AG09319 (cell line): ENCODE data around the gene ATXN1.
A peak's percentile ranks its signal among the peaks of the same experiment; 100 is the strongest.

Source experiments
- DNase-seq: peaks from one replicate; pipeline ENCODE4 v3.0.0-alpha.2; 2010; ENCODE audit warnings: low read depth; ENCODE audit errors: extremely low read depth
- CTCF ChIP-seq: IDR thresholded peaks from 2 replicates; pipeline ENCODE4 v1.5.1; 2011; ENCODE audit warnings: low read depth, mild to moderate bottlenecking, inconsistent platforms, low read length, moderate library complexity

Gene ATXN1

DNA sequence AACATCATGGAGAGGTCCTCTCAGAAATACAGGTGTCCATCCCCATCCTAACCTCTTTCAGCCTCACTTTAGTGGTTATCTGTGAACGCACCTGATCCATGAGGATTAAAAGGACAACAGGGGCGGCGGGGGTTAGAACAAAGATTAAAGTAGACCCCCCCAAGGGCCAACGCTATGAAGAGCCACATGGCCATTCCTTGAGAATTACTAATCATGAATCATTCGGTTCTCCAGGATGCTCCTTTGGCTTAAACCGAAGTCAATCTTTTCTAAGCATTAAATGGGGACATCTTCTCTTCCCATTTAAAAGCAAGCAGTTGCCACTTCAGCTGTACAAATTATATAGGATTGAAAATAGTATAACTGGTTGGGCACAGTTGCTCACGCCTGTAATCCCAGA is 310.4 kb downstream of the ATXN1 start:
- no peak for TF ChIP-seq CTCF
- DNase-seq = no peak

DNA sequence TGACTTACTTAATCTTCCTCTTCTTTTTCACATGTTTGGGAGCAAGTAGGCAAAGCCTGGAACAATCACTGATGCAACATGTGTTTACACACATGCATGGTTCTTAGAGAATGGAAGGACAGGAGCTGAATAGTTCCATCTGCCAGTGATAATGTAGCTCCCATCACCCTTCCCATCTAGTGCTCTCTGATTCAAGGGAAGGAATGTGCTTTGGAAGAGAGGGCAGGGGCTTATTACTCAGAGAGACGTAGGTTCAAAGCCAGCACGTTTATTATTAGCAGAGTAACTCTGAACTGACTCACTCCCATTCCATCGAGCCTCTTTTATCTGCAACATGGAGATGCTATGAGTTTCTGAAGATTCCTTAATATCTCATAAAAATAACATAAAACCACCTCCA is 311.0 kb downstream of the ATXN1 start:
- no peak for TF ChIP-seq CTCF
- DNase-seq = peak; percentile 54

- TF ChIP-seq CTCF = no peak
These were observed 315.0 kb downstream of the ATXN1 start for GRCh38 chr6:16446273-16446672.

DNA sequence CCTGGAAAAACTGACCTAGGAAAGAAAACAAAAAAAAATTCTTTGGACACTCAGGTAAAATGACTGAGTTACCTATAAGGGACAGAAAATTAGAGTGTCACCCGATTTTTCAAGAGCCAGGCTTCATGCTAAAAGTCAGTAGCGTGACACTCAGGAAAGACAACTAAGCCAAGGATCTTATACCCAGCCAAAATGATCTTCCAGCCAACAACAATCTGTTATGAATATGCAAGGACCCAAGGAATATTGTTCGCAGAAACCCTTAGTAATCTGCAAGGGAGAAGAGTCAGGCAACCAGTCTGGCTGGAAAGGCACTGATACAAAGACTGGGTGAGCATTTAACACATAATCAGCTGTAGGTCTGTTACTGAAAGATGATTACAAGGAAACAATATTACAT is 319.2 kb downstream of the ATXN1 start:
- DNase-seq = no peak
- TF ChIP-seq CTCF = no peak

More at GRCh38 chr6:16446273-16446672, 315.0 kb downstream of the ATXN1 start:
- no peak for DNase-seq

DNA sequence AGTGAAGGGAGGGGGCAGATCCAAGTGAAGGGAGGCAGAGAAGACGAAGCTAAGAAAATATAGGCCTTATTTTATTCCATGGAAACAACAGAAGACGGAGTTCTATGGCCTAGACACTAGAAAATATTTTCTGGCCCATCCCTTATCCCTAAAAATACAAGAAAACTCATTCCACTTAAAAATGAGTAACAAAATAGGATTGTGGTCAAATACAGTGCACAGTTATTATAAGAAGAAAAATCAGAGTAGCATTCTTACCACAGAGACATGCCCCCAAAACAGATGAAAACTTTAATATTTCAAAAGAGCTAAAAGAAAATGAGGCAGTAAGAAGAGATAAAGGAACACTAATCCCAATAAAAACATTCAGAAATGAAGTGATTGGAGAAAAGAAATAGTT is 320.0 kb downstream of the ATXN1 start:
- no peak for DNase-seq
- TF ChIP-seq CTCF = no peak

GRCh38 chr6:16440636-16441212 is 320.5 kb downstream of the ATXN1 start:
- DNase-seq = no peak
- TF ChIP-seq CTCF = no peak

DNA sequence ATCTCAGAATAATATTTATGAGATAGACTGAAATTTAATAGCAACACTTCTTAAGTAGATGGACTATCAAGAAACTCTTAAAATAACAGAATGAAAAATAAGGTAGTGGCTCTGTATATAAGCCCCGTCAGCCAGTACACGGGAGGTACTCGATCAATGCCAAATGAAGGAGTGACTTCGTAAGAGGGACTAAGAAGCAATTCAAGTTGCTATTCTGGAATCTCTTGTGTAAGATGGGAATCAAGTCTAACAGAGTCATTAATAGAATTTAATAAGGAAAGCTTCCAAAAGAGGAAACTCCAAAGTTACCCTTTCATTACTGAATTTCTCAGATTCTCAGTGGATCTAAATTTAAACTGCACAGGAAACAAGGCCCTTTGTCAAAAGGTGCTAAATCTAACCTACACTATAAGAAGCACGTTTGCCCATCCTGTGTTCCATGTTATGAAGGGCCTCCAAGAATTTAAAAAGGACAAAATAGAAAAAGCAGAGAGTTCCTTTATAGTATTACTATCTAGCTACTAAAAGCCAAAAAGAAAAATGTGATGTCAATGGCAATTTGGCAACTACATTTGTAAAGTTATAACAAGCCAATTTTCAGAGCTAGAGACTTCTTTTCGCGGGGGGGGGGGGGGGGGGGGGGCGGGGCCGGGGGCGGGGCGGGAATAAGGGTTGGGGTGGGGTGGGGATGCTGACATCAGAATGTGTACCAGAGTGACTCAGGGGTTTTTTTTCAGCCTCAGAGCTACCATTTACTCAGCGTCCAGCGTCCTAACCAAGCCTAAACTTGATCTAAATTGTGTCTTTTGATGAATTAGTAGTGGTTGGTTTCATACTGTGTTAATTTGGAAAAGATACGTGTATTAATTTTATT is 322.3 kb downstream of the ATXN1 start:
- no peak for TF ChIP-seq CTCF
- peak; percentile 27 for DNase-seq
